Measurements from ENCODE around the gene RFX3.

- TF ChIP-seq CTCF (conservative IDR thresholded peaks at IDR 0.05 in 1 of 2, IDR thresholded peaks at IDR 0.05 in 1 of 2; ENCODE audit: low read depth in 1 of 2, low read length in 2 of 2) (no peak), EZH2 (IDR thresholded peaks at IDR 0.05; ENCODE audit: low read length, missing control alignments) (no peak)
These were observed 128.0 kb downstream of the RFX3 start for GRCh38 chr9:3397766-3398165.
